GM18867 (cell line): Measurements from ENCODE around the gene UBAP1L.
"Not testable (repeated sequence)": the region's sequence is repeated elsewhere in the genome, so short reads cannot be mapped to it uniquely, and the experiment has no call there.

Source experiments
- ATAC-seq: cut with Tn5 transposase; IDR thresholded peaks from one replicate; pipeline ENCODE4 v1.9.1; 2021; ENCODE audit warnings: mild to moderate bottlenecking, moderate library complexity; ENCODE audit not compliant: unreplicated experiment

UBAP1L gene

GRCh38 chr15:65085207-65085753, 29.7 kb downstream of the UBAP1L start:
- ATAC-seq: no peak

- no peak for ATAC-seq
Measured at GRCh38 chr15:65084500-65085206, 30.3 kb downstream of the UBAP1L start.

GRCh38 chr15:65083262-65083701, 31.7 kb downstream of the UBAP1L start:
- ATAC-seq: no peak

- ATAC-seq: no peak
Measured at GRCh38 chr15:65082303-65082953, 32.6 kb downstream of the UBAP1L start.

GRCh38 chr15:65081758-65082157, 33.2 kb downstream of the UBAP1L start:
- no peak for ATAC-seq

GRCh38 chr15:65081270-65081669, 33.7 kb downstream of the UBAP1L start:
- no peak for ATAC-seq

GRCh38 chr15:65079580-65079979, 35.4 kb downstream of the UBAP1L start:
- ATAC-seq: no peak

GRCh38 chr15:65077981-65078352, 37.0 kb downstream of the UBAP1L start:
- ATAC-seq: no peak

GRCh38 chr15:65077291-65077980, 37.6 kb downstream of the UBAP1L start:
- no peak for ATAC-seq

GRCh38 chr15:65076486-65077290, 38.3 kb downstream of the UBAP1L start, which contains the start of gene KBTBD13:
KBTBD13 (plus strand) TSS chr15:65076746; CDS start chr15:65076816, 70 bp downstream.
- ATAC-seq: no peak

- not testable (repeated sequence) for ATAC-seq
Measured at GRCh38 chr15:65075607-65076395, 39.2 kb downstream of the UBAP1L start.

GRCh38 chr15:65074946-65075345, 40.1 kb downstream of the UBAP1L start:
- not testable (repeated sequence) for ATAC-seq

- no peak for ATAC-seq
Measured at GRCh38 chr15:65072617-65073016, 42.4 kb downstream of the UBAP1L start.

- no peak for ATAC-seq
Measured at GRCh38 chr15:65072027-65072426, 43.0 kb downstream of the UBAP1L start.

GRCh38 chr15:65071381-65071811, 43.6 kb downstream of the UBAP1L start:
- no peak for ATAC-seq

GRCh38 chr15:65069779-65070546, 45.0 kb downstream of the UBAP1L start:
- no peak for ATAC-seq

- no peak for ATAC-seq
Measured at GRCh38 chr15:65069179-65069578, 45.8 kb downstream of the UBAP1L start.

- ATAC-seq: no peak
Measured at GRCh38 chr15:65068403-65068788, 46.6 kb downstream of the UBAP1L start.
